ENCODE data around the gene CRPPA. TPM values are rescaled to one million over a fixed set of nuclear protein-coding genes. Genes with fewer than 3 reads are reported as not detected.

CRPPA gene
- total RNA-seq, 1 donor from 2014 or later, result 3.9 TPM

DNA sequence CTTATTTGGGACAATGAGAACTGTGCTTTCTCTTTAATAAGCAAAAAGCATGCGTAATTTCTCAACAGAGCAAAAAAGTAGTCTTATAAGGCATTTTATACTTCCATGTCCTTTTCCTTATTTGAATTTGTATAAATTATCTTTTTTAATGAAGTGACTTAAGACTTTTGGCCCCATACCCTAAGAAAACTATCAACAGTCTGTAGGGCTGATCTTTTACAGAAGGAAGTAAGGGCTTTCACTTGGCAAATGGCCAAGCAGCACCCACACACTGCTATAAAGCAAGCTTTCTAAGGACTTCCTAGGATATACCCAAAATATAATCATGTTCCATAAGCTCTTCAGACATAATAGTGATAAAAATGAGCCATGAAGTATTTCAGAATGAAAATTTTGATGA lies 3.4 kb downstream of the CRPPA start:
- Mint-ChIP-seq H3K4me1 (ENCODE audit: low read depth, unreplicated experiment) (peaks cover 32% of the 10 kb centered on the region), H3K36me3 (ENCODE audit: low read depth, unreplicated experiment) (no peaks in the 10 kb centered on the region), H3K27ac (ENCODE audit: unreplicated experiment) (no peak overlapping the region), H3K9me3 (ENCODE audit: unreplicated experiment) (peaks cover 2% of the 10 kb centered on the region), H3K4me3 (ENCODE audit: unreplicated experiment) (no peak overlapping the region), H3K27me3 (ENCODE audit: low read depth, unreplicated experiment) (no peaks in the 10 kb centered on the region)
- H3K27ac ChIP-seq (ENCODE audit: low read depth, low read length), result no peak overlapping the region
- H3K9ac ChIP-seq (ENCODE audit: low read length), result no peak overlapping the region
- H2AFZ ChIP-seq (ENCODE audit: low read depth, low read length), result no peak overlapping the region
- DNase-seq (ENCODE audit: low read depth) (no peak), FAIRE-seq (no peak)
- H3K9me3 ChIP-seq (ENCODE audit: insufficient read depth, low read depth, low read length), result no peaks in the 10 kb centered on the region
- no peak overlapping the region for H3K4me3 ChIP-seq (ENCODE audit: insufficient read depth, low read depth, low read length)
- no peaks in the 10 kb centered on the region for H4K20me1 ChIP-seq (ENCODE audit: insufficient read depth, low read length)
- no peak overlapping the region for H3K4me2 ChIP-seq (ENCODE audit: low read length)
- H3K4me1 ChIP-seq (ENCODE audit: insufficient read depth, low read length), result peaks cover 35% of the 10 kb centered on the region
- peaks cover 4% of the 10 kb centered on the region for H3K79me2 ChIP-seq (ENCODE audit: insufficient read depth, low read length)
- no peaks in the 10 kb centered on the region for H3K36me3 ChIP-seq (ENCODE audit: insufficient read depth, low read length)
- no peaks in the 10 kb centered on the region for H3K27me3 ChIP-seq (ENCODE audit: insufficient read depth, low read length)
- TF ChIP-seq, protein P1, sequence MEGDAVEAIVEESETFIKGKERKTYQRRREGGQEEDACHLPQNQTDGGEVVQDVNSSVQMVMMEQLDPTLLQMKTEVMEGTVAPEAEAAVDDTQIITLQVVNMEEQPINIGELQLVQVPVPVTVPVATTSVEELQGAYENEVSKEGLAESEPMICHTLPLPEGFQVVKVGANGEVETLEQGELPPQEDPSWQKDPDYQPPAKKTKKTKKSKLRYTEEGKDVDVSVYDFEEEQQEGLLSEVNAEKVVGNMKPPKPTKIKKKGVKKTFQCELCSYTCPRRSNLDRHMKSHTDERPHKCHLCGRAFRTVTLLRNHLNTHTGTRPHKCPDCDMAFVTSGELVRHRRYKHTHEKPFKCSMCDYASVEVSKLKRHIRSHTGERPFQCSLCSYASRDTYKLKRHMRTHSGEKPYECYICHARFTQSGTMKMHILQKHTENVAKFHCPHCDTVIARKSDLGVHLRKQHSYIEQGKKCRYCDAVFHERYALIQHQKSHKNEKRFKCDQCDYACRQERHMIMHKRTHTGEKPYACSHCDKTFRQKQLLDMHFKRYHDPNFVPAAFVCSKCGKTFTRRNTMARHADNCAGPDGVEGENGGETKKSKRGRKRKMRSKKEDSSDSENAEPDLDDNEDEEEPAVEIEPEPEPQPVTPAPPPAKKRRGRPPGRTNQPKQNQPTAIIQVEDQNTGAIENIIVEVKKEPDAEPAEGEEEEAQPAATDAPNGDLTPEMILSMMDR (IDR thresholded peaks at IDR 0.05; ENCODE audit: insufficient read depth, low read depth, low read length), result no peak
- no peak for TF ChIP-seq EZH2 (IDR thresholded peaks at IDR 0.05; ENCODE audit: insufficient read depth, low read length)

DNA sequence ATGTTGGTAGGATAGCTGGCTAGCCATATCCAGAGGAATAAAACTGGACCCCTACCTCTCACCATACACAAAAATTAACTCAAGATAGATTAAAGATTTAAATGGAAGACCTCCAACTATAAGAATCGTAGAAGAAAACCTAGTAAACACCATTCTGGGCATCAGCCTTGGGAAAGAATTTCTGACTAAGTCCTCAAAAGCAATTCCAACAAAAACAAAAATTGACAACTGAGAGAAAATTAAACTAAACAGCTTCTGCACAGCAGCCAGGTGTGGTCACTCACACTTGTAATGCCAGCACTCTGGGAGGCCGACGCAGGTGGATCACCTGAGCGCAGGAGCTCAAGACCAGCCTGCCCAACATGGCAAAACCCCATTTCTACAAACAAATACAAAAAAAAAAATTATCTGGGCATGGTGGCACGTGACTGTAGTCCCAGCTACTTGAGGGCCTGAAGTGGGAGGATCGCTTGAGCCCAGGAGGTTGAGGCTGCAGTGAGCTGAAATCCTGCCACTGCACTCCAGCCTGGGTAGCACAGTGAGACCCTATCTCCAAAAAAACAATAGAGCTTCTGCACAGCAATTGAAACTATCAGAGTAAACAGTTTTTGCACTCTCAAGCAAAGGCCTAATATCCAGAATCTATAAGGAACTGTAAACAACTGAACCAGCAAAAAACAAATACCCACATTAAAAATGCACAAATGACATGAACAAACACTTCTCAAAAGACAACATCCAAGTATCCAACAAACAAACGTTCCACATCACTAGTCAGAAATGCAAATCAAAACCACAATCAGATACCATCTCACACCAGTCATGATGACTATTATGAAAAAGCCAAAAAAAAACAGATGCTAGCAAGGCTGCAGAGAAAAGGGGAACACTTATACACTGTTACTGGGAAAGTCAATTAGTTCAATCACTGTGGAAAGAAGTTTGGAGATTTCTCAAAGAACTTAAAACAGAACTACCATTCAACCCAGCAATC lies 4.8 kb downstream of the CRPPA start:
- H3K9me3 ChIP-seq (ENCODE audit: insufficient read depth, low read depth, low read length), result no peaks in the 10 kb centered on the region
- H3K36me3 ChIP-seq (ENCODE audit: insufficient read depth, low read length), result no peaks in the 10 kb centered on the region
- no peak overlapping the region for H3K4me3 ChIP-seq (ENCODE audit: insufficient read depth, low read depth, low read length)
- H2AFZ ChIP-seq (ENCODE audit: low read depth, low read length), result no peak overlapping the region
- H3K9ac ChIP-seq (ENCODE audit: low read length), result no peak overlapping the region
- Mint-ChIP-seq H3K4me3 (ENCODE audit: unreplicated experiment) (no peak overlapping the region), H3K27ac (ENCODE audit: unreplicated experiment) (peak overlapping the region; percentile 28), H3K36me3 (ENCODE audit: low read depth, unreplicated experiment) (no peaks in the 10 kb centered on the region), H3K4me1 (ENCODE audit: low read depth, unreplicated experiment) (peaks cover 28% of the 10 kb centered on the region), H3K27me3 (ENCODE audit: low read depth, unreplicated experiment) (no peaks in the 10 kb centered on the region), H3K9me3 (ENCODE audit: unreplicated experiment) (peaks cover 2% of the 10 kb centered on the region)
- H3K4me1 ChIP-seq (ENCODE audit: insufficient read depth, low read length), result peaks cover 28% of the 10 kb centered on the region
- peak; percentile 83 for DNase-seq (ENCODE audit: low read depth)
- peak; percentile 79 for FAIRE-seq
- peak overlapping the region; percentile 26 for H3K4me2 ChIP-seq (ENCODE audit: low read length)
- TF ChIP-seq, protein P1 (IDR thresholded peaks at IDR 0.05; ENCODE audit: insufficient read depth, low read depth, low read length), result no peak
- no peak for TF ChIP-seq EZH2 (IDR thresholded peaks at IDR 0.05; ENCODE audit: insufficient read depth, low read length)
- H3K27me3 ChIP-seq (ENCODE audit: insufficient read depth, low read length), result no peaks in the 10 kb centered on the region
- peaks cover 4% of the 10 kb centered on the region for H3K79me2 ChIP-seq (ENCODE audit: insufficient read depth, low read length)
- H3K27ac ChIP-seq (ENCODE audit: low read depth, low read length), result peak overlapping the region; percentile 55
- H4K20me1 ChIP-seq (ENCODE audit: insufficient read depth, low read length), result no peaks in the 10 kb centered on the region
